ENCODE results near the gene ERC2. TPM values are rescaled to one million over a fixed set of nuclear protein-coding genes. Genes with fewer than 3 reads are reported as not detected.

Gene ERC2
- polyA plus RNA-seq, 1 donor: 1.6 TPM

GRCh38 chr3:55816794-55817576 lies 651.3 kb downstream of the ERC2 start:
- no peak for DNase-seq

DNA sequence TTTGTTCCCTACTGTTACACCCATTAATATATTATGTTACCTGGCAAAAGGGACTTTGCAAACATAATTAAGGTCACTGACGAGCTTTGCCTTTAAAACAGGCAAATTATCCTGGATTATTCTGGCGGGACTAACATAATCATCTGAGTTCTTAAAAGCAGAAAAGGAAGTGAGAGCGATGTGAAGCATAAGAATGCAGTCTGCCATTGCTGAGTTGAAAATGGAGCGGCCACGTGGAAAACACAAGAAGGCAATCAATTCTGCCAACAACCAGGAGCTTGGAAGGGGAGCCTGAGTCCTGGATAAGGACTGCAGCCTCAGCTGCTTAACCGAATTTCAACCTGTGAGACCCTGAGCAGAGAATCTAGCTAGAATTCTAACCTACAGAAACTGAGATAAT lies 653.0 kb downstream of the ERC2 start:
- DNase-seq: no peak

GRCh38 chr3:55813268-55814097 lies 654.8 kb downstream of the ERC2 start:
- no peak for DNase-seq

DNA sequence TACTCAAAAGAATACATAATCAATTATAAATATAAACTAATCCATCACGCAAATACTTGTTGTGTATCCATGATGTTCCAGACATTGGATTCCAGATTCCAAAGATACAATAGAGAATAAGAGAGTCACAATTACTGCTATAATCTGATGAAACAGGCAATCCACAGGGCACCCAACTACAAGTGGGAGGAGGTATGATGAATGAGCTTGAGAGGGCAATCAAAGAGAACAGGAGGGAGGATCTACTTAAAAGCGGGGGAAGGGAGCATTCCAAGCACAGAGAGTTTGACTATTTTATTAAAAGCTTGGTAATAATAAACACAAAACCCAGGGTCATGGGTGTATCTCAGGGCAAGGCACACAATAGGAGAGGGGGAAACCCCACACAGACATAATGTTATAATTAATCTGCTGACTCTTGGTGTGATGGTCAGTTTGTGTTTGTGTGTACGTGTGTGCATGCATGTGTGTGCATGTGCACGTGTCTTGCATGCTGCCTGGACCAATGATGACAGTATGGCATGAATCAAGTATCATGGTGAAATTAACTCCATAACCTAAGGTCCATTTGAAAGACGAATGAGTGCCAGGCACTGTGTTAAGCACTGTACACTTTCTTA lies 655.8 kb downstream of the ERC2 start:
- no peak for DNase-seq

DNA sequence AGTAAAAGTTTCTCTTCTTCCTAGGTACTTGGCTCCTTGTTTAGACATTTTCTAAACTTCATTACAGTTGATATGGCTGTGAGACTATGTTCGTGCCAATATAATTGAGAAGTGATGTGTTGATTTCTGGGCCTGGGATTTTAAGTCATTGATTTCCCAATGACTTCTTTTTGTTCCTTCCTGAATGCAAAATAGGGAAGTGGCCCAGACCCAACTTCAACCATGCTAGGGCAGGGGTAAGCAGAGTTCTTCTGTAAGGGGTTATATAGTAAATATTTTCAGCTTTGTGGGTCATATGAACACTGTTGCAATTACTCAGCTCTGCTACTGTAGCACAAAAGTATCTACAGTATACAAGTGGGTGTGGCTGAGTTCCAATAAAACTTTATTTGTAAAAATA lies 661.1 kb downstream of the ERC2 start:
- DNase-seq: no peak

- DNase-seq: no peak
Measured at GRCh38 chr3:55805169-55805568, 663.1 kb downstream of the ERC2 start.

- no peak for DNase-seq
Measured at GRCh38 chr3:55804170-55805095, 663.8 kb downstream of the ERC2 start.

DNA sequence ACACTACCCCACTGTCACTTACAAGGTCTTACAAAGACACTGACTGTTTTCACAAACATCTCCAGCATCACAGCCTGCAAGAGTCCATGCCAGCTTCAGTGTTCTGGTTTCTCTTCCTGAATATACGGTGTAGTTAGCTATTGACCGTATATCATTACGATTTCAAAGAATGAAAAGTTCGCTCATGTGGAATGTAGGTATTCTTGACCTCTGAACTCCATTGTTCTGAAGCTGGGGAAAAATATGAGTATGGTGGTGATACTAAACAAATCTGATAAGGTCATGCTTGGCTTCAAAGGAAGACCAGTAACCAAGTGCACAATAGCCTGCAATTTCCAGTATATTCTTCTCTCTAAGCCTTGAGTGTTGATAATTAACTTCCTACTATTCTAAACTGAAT lies 665.5 kb downstream of the ERC2 start:
- no peak for DNase-seq

DNA sequence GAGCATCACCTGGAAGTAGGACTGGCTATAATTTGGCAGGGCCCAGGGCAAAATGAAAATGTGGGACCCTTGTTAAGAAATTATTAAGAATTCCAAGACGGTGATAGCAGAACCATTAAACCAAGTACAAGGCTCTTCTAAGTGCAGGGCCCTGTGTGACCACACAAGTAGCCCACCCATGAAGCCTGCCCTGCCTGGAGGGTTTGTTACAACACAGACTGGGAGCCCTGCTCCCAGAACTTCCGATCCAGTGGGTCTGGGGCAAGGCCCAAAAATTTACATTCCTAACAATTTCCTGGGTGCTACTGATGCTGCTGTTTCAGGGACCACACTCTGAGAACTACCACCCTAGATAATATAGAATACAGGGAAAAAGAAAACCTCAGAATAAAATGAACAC lies 666.6 kb downstream of the ERC2 start:
- DNase-seq: no peak

GRCh38 chr3:55801068-55801467 lies 667.2 kb downstream of the ERC2 start:
- no peak for DNase-seq

GRCh38 chr3:55797775-55798174 lies 670.5 kb downstream of the ERC2 start:
- DNase-seq: no peak

DNA sequence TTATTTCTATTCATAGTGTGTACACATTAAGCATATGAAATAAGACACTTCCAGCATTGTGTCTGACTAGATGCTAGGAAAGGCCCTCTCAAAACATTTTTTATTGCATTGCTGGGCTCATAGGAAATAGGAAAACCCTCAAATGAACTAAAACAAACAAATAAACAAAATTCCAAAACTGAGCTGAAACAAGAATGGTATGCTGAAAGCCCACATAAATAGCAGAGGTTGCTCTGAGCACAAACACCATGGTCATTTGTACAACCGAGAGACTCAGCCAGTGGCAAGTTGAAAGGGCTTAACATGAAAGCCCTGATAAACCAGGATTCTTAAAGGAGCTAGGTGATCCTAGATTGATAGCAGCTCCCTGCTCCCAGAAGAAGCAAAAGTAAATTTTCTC lies 671.2 kb downstream of the ERC2 start:
- DNase-seq: no peak

- no peak for DNase-seq
Measured at GRCh38 chr3:55796533-55796932, 671.7 kb downstream of the ERC2 start.

GRCh38 chr3:55795746-55796145 lies 672.5 kb downstream of the ERC2 start:
- no peak for DNase-seq

DNA sequence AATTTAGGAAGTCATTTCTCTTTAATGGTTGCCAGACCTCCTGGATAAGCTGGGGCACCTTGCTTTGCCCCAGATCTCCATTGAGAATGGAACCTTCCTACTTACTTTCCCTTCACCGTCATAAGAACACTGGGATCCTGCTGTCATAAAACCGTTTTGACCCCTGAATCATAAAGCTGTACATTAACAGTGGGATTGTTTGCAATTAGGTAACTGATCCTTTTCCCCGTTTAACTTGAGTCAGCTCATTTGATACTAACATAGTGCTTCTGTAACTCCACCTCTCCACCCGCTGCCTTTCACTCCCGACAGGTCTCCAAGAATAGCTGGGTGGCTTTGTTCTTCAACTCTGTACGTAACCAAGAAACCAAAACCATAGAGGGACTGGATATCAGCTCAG lies 673.0 kb downstream of the ERC2 start:
- DNase-seq: no peak

- no peak for DNase-seq
Measured at GRCh38 chr3:55792742-55793141, 675.5 kb downstream of the ERC2 start.

GRCh38 chr3:55792009-55792408 lies 676.3 kb downstream of the ERC2 start:
- DNase-seq: no peak

DNA sequence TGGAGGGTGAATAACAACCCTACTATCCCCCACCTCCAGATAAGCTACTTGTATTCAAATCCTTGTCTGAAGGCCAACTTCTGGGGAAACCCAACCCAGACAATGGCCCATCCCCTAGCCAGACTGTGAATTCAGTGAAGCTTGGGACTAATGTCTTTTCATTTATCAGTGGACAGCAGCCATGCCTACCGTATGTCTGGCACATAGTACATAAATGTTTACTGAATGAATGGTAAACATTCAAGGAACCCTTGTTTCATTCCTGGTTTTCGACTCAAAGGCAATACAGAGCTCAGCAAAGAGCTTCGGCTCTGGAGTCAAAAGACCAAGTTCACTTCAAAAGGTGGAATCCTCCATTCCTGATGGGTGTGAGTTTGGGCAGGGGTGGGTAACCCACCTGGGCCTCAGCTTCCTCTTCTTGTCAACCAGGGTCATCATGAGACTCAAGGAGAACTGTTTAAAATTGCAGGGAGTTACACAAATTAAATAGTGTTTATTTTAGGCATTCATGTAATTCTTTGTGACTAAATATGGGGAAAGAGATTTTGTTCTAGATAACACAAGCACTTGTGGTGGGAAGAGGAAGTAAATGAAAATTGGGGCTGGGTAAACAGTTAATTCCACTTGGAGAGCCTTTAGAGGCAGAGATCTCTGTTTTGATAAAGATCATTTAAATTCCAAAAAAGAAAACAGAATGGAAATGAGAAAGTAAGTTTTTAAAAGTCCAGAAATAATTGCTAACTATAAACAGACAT lies 677.5 kb downstream of the ERC2 start:
- no peak for DNase-seq

DNA sequence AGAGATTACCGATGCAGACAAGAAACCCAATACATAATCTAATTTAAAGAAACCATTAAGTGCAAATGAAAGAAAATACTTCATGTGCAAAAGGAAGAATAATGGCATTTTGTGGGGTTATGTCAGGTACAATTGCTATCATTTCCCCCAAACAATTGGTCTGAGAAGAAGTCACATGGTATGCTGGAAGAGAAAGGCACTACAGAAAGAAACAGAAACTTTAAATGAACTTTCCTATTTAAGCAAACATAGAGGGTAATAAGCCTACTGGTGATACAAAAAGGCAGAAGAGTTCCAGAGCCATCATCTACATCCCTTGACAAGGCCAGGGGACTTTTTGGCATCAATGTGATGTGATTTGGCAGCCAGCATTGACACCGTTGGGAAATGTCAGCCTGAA lies 678.8 kb downstream of the ERC2 start:
- no peak for DNase-seq

DNA sequence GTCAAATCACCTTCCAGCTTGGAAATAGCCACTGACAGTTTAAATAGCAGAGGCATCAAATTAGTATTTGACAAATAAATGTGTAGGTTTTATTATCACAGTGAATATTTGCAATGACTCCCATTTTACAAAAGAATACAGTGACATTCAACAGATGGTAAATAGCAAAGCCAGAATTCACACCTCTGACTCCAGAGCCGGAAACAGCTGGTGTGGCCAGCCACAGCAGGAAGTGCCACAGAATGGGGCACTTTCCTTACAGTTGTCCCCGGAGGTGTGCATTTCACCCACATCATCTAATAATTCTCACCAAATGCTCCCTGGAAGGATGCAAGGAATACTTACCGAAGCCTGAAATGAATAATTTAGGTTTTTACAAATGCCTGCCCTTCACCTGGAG lies 685.5 kb downstream of the ERC2 start:
- no peak for DNase-seq

GRCh38 chr3:55782351-55782750 lies 685.9 kb downstream of the ERC2 start:
- DNase-seq: no peak

DNA sequence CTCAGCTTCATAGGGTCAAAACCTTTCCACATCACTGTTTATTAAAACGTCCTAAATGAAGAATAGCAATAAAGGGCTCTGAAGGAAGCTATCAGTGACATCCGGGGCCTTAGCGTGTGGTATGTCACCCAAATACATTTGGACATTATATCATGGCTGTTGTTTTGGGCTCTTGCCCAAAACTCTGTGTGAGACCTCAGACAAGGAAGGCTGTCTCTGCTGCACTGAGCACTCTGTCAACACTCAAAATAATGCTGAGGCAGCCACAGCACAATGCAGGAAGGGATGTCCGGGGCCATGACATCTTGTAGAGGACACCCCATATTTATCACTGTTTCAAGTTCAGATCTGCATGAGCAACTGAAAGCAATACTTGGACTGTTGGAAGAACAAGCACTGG lies 687.4 kb downstream of the ERC2 start:
- DNase-seq: no peak

All from hindlimb muscle (tissue), 1 donor.